ENCODE results near the gene ATXN7L3.

Gene ATXN7L3

GRCh38 chr17:44203731-44204440 is 4.2 kb upstream of the ATXN7L3 start:
- no peaks in the 10 kb centered on the region for H3K27me3 ChIP-seq (replicated peaks; ENCODE audit: insufficient read depth, low read length)
- peaks cover 7% of the 10 kb centered on the region for H3K4me1 ChIP-seq (ENCODE audit: low read length)
- H4K20me1 ChIP-seq (ENCODE audit: insufficient read depth, low read length) = no peaks in the 10 kb centered on the region
- no peaks in the 10 kb centered on the region; the same call in 1 of the 2 replicates for H3K36me3 ChIP-seq (replicated peaks; ENCODE audit: insufficient read depth, low read length)
- H3K79me2 ChIP-seq (ENCODE audit: low read length) = peaks cover 9% of the 10 kb centered on the region
- TF ChIP-seq CTCF (IDR thresholded peaks at IDR 0.05; ENCODE audit: low read length) (peak; percentile 83), EZH2phosphoT487 (IDR thresholded peaks at IDR 0.05; ENCODE audit: low read length) (no peak)
- DNase-seq = peak; percentile 70
- H3K27ac ChIP-seq (ENCODE audit: low read length) = no peak overlapping the region
- no peaks in the 10 kb centered on the region for H3K9me2 ChIP-seq (replicated peaks; ENCODE audit: insufficient read depth, low read length)
- H3K9ac ChIP-seq (ENCODE audit: low read length) = no peak overlapping the region
- no peak overlapping the region for H3K4me3 ChIP-seq (ENCODE audit: low read length)
- no peaks in the 10 kb centered on the region for H3K9me3 ChIP-seq (replicated peaks; ENCODE audit: insufficient read depth, low read length)
- H2AFZ ChIP-seq (ENCODE audit: low read length) = no peak overlapping the region
- no peak overlapping the region for H3K4me2 ChIP-seq (ENCODE audit: low read depth, low read length)
- peaks cover 53% of the 10 kb centered on the region for H3F3A ChIP-seq (ENCODE audit: insufficient read depth, low read length)

- Histone ChIP-seq H3K27me3 (replicated peaks; ENCODE audit: insufficient read depth, low read length) (no peaks in the 10 kb centered on the region), H3K4me1 (ENCODE audit: low read length) (peaks cover 12% of the 10 kb centered on the region), H2AFZ (ENCODE audit: low read length) (no peak overlapping the region), H3K79me2 (ENCODE audit: low read length) (peaks cover 21% of the 10 kb centered on the region), H3K9ac (ENCODE audit: low read length) (no peak overlapping the region), H3K27ac (ENCODE audit: low read length) (no peak overlapping the region), H3K9me2 (replicated peaks; ENCODE audit: insufficient read depth, low read length) (no peaks in the 10 kb centered on the region), H4K20me1 (ENCODE audit: insufficient read depth, low read length) (no peaks in the 10 kb centered on the region), H3K4me2 (ENCODE audit: low read depth, low read length) (no peak overlapping the region), H3K9me3 (replicated peaks; ENCODE audit: insufficient read depth, low read length) (no peaks in the 10 kb centered on the region), H3K4me3 (ENCODE audit: low read length) (no peak overlapping the region), H3K36me3 (replicated peaks; ENCODE audit: insufficient read depth, low read length) (no peaks in the 10 kb centered on the region; the same call in 1 of the 2 replicates), H3F3A (ENCODE audit: insufficient read depth, low read length) (peaks cover 64% of the 10 kb centered on the region)
- no peak for DNase-seq
- TF ChIP-seq EZH2 (optimal IDR thresholded peaks at IDR 0.05; ENCODE audit: low read depth, low read length) (no peak), CTCF (IDR thresholded peaks at IDR 0.05; ENCODE audit: low read length) (no peak), EZH2phosphoT487 (IDR thresholded peaks at IDR 0.05; ENCODE audit: low read length) (no peak)
Observed at GRCh38 chr17:44202756-44203155, 3.1 kb upstream of the ATXN7L3 start.

- peak overlapping the region; percentile 96 for H3K4me2 ChIP-seq (ENCODE audit: low read depth, low read length)
- peak overlapping the region; percentile 31 for H2AFZ ChIP-seq (ENCODE audit: low read length)
Observed at GRCh38 chr17:44200478-44201155, 933 bp upstream of the ATXN7L3 start.

More at GRCh38 chr17:44200478-44201155, 933 bp upstream of the ATXN7L3 start:
- Histone ChIP-seq H4K20me1 (ENCODE audit: insufficient read depth, low read length) (no peaks in the 10 kb centered on the region), H3K9ac (ENCODE audit: low read length) (peak overlapping the region; percentile 79), H3K36me3 (replicated peaks; ENCODE audit: insufficient read depth, low read length) (no peaks in the 10 kb centered on the region; the same call in 1 of the 2 replicates), H3K79me2 (ENCODE audit: low read length) (peaks cover 35% of the 10 kb centered on the region), H3K4me3 (ENCODE audit: low read length) (peak overlapping the region; percentile 70), H3K27me3 (replicated peaks; ENCODE audit: insufficient read depth, low read length) (no peaks in the 10 kb centered on the region), H3K4me1 (ENCODE audit: low read length) (peaks cover 12% of the 10 kb centered on the region), H3K27ac (ENCODE audit: low read length) (peak overlapping the region; percentile 69), H3K9me3 (replicated peaks; ENCODE audit: insufficient read depth, low read length) (no peaks in the 10 kb centered on the region), H3F3A (ENCODE audit: insufficient read depth, low read length) (peaks cover 60% of the 10 kb centered on the region), H3K9me2 (replicated peaks; ENCODE audit: insufficient read depth, low read length) (no peaks in the 10 kb centered on the region)
- peak; percentile 19 for DNase-seq
- no peak for TF ChIP-seq EZH2phosphoT487 (IDR thresholded peaks at IDR 0.05; ENCODE audit: low read length)
- TF ChIP-seq CTCF (IDR thresholded peaks at IDR 0.05; ENCODE audit: low read length) = no peak
- no peak for TF ChIP-seq EZH2 (optimal IDR thresholded peaks at IDR 0.05; ENCODE audit: low read depth, low read length)

Data from MM.1S (cell line).